UCSD-AML1 (cell line): Measurements from ENCODE around the gene SH3RF2.
"Not testable (repeated sequence)": the region's sequence is repeated elsewhere in the genome, so short reads cannot be mapped to it uniquely, and the experiment has no call there.

Source experiments
- DNase-seq: peaks from one replicate; lab custom pipeline; 2025; ENCODE audit not compliant: unreplicated experiment; lab: John Stamatoyannopoulos, UW

Gene SH3RF2

GRCh38 chr5:145978171-145978570 is 41.8 kb downstream of the SH3RF2 start:
- DNase-seq = no peak

GRCh38 chr5:145978708-145979107 is 42.3 kb downstream of the SH3RF2 start:
- DNase-seq = no peak

GRCh38 chr5:145979270-145980223 is 43.2 kb downstream of the SH3RF2 start:
- no peak for DNase-seq

- no peak for DNase-seq
These were observed 43.9 kb downstream of the SH3RF2 start for GRCh38 chr5:145980259-145980658.

- no peak for DNase-seq
These were observed 44.3 kb downstream of the SH3RF2 start for GRCh38 chr5:145980718-145981117.

- no peak for DNase-seq
These were observed 45.5 kb downstream of the SH3RF2 start for GRCh38 chr5:145981589-145982571.

- no peak for DNase-seq
These were observed 46.4 kb downstream of the SH3RF2 start for GRCh38 chr5:145982572-145983318.

- no peak for DNase-seq
These were observed 47.1 kb downstream of the SH3RF2 start for GRCh38 chr5:145983446-145983845.

- no peak for DNase-seq
These were observed 47.7 kb downstream of the SH3RF2 start for GRCh38 chr5:145984072-145984471.

GRCh38 chr5:145987856-145988255 is 51.5 kb downstream of the SH3RF2 start:
- DNase-seq = no peak

GRCh38 chr5:145988993-145989392 is 52.6 kb downstream of the SH3RF2 start:
- DNase-seq = no peak

GRCh38 chr5:145989428-145989827 is 53.0 kb downstream of the SH3RF2 start:
- no peak for DNase-seq

GRCh38 chr5:145990170-145990569 is 53.8 kb downstream of the SH3RF2 start:
- no peak for DNase-seq

GRCh38 chr5:145991044-145991575 is 54.7 kb downstream of the SH3RF2 start:
- DNase-seq = no peak

GRCh38 chr5:145993538-145993937 is 57.2 kb downstream of the SH3RF2 start:
- not testable (repeated sequence) for DNase-seq

- no peak for DNase-seq
These were observed 59.8 kb downstream of the SH3RF2 start for GRCh38 chr5:145996135-145996534.

- no peak for DNase-seq
These were observed 62.8 kb downstream of the SH3RF2 start for GRCh38 chr5:145999208-145999607.

GRCh38 chr5:146000072-146000471 is 63.7 kb downstream of the SH3RF2 start:
- DNase-seq = no peak

GRCh38 chr5:146001544-146002190 is 65.3 kb downstream of the SH3RF2 start:
- DNase-seq = no peak

- no peak for DNase-seq
These were observed 66.1 kb downstream of the SH3RF2 start for GRCh38 chr5:146002491-146002890.
